H1 (cell line): Measurements from ENCODE around the gene SRP14. TPM values are rescaled to one million over a fixed set of nuclear protein-coding genes. Genes with fewer than 3 reads are reported as not detected.
A peak's percentile ranks its signal among the peaks of the same experiment; 100 is the strongest.

ENCODE experiments used
- CTCF ChIA-PET: fragments of 300-600 bp; sonication (Branson Sonifier 250); formaldehyde crosslinking; loops from one replicate; lab custom pipeline; 2021; ENCODE audit not compliant: partially characterized antibody; lab: Charles Lee
- POLR2A ChIA-PET: fragments of 300-600 bp; sonication (Branson Sonifier 250); formaldehyde crosslinking; loops from one replicate; lab custom pipeline; 2021; ENCODE audit warnings: inconsistent platforms; ENCODE audit not compliant: partially characterized antibody; lab: Charles Lee
- DNase-seq, 2 experiments: peaks; one replicate each; pipeline versions ENCODE4 v3.0.0 to v3.0.0-alpha.2; 2010 to 2022; ENCODE audit warnings: low spot score in 2 of 2, low read depth in 1 of 2, mixed read lengths in 1 of 2
- FAIRE-seq: peaks from 2 replicates; lab custom pipeline; 2011; peaks lifted over from hg19 to GRCh38; lab: Jason Lieb, UNC
- H2AFZ ChIP-seq: 2 replicates; pipeline ENCODE4 v1.8.1; 2012; ENCODE audit warnings: low read length, inconsistent platforms
- H2AK5ac ChIP-seq: 2 replicates; pipeline ENCODE4 v1.6.1; 2013; ENCODE audit warnings: low read depth, low read length
- H2BK120ac ChIP-seq: replicated peaks from 2 replicates; pipeline ENCODE3; 2013; ENCODE audit warnings: low read depth, low read length, inconsistent platforms
- H2BK12ac ChIP-seq: 2 replicates; pipeline ENCODE4 v1.6.1; 2013; ENCODE audit warnings: low read depth, low read length
- H2BK15ac ChIP-seq: 2 replicates; pipeline ENCODE4 v1.6.1; 2013; ENCODE audit warnings: low read length
- H2BK20ac ChIP-seq: 2 replicates; pipeline ENCODE4 v1.6.1; 2013; ENCODE audit warnings: low read length
- H2BK5ac ChIP-seq: 2 replicates; pipeline ENCODE4 v1.6.1; 2013; ENCODE audit warnings: low read depth, low read length
- H3K14ac ChIP-seq: 2 replicates; pipeline ENCODE4 v1.6.1; 2013; ENCODE audit warnings: inconsistent platforms; ENCODE audit not compliant: insufficient read length
- H3K18ac ChIP-seq: 2 replicates; pipeline ENCODE4 v1.6.1; 2013; ENCODE audit warnings: low read length; ENCODE audit errors: extremely low read depth
- H3K23ac ChIP-seq: 2 replicates; pipeline ENCODE4 v1.6.1; 2013; ENCODE audit warnings: inconsistent platforms; ENCODE audit not compliant: insufficient read length
- H3K23me2 ChIP-seq: 2 replicates; pipeline ENCODE4 v1.6.1; 2013; ENCODE audit warnings: low read depth, low read length
- H3K27ac ChIP-seq: 2 replicates; pipeline ENCODE4 v1.6.1; 2011; ENCODE audit warnings: low read depth, low read length, inconsistent platforms
- H3K27me3 ChIP-seq, 4 experiments: replicated peaks in 1 of 4; 1 replicate in 1 of 4; 2 replicates in 3 of 4; pipeline versions ENCODE4 v1.6.1 to v1.8.1; 2011 to 2013; ENCODE audit warnings: low read length in 3 of 4, mild to moderate bottlenecking in 3 of 4, inconsistent platforms in 2 of 4, mixed read lengths in 2 of 4, moderate library complexity in 1 of 4; ENCODE audit not compliant: control insufficient read depth in 3 of 4, insufficient read depth in 3 of 4; ENCODE audit errors: extremely low read depth in 1 of 4
- H3K36me3 ChIP-seq, 4 experiments: 2 replicates each; pipeline versions ENCODE4 v1.6.1 to v1.8.1; 2011 to 2013; ENCODE audit warnings: mild to moderate bottlenecking in 4 of 4, low read length in 3 of 4, moderate library complexity in 2 of 4, control low read depth in 1 of 4, inconsistent platforms in 1 of 4; ENCODE audit not compliant: insufficient read depth in 4 of 4, control insufficient read depth in 2 of 4
- H3K4ac ChIP-seq: replicated peaks from 2 replicates; pipeline ENCODE3; 2013; ENCODE audit warnings: low read length, low read depth, mixed read lengths, inconsistent platforms; ENCODE audit not compliant: insufficient read length
- H3K4me1 ChIP-seq, 4 experiments: replicated peaks in 1 of 4; 1 replicate in 1 of 4; 2 replicates in 3 of 4; pipeline versions ENCODE4 v1.6.1 to v1.8.1; 2011 to 2013; ENCODE audit warnings: low read length in 3 of 4, inconsistent platforms in 2 of 4, mixed read lengths in 1 of 4; ENCODE audit not compliant: insufficient read depth in 4 of 4, control insufficient read depth in 3 of 4
- H3K4me2 ChIP-seq, 2 experiments: 2 replicates each; pipeline versions ENCODE4 v1.6.1 to v1.8.1; 2011 to 2013; ENCODE audit warnings: low read depth in 2 of 2, low read length in 2 of 2, control low read depth in 1 of 2, inconsistent platforms in 1 of 2, mild to moderate bottlenecking in 1 of 2; ENCODE audit not compliant: insufficient read depth in 1 of 2
- H3K4me3 ChIP-seq, 4 experiments: fragments of 200-600, 300-600 bp in 1 of 4; sonication (generic), shearing (Covaris generic), sonication (Bioruptor Twin) in 1 of 4; 2 replicates each; pipeline versions ENCODE4 v1.5.1 to v1.8.1; 2011 to 2016; ENCODE audit warnings: low read length in 4 of 4, low read depth in 3 of 4, control low read depth in 2 of 4, inconsistent platforms in 2 of 4, mild to moderate bottlenecking in 2 of 4, mixed read lengths in 1 of 4, moderate library complexity in 1 of 4; ENCODE audit not compliant: insufficient read depth in 2 of 4; ENCODE audit errors: extremely low read depth in 1 of 4
- H3K56ac ChIP-seq: replicated peaks from 2 replicates; pipeline ENCODE3; 2013; ENCODE audit warnings: low read depth, mild to moderate bottlenecking, mixed read lengths, low read length, inconsistent platforms; ENCODE audit not compliant: insufficient read length
- H3K79me1 ChIP-seq: 2 replicates; pipeline ENCODE4 v1.6.1; 2013; ENCODE audit warnings: low read depth, low read length, control low read depth
- H3K79me2 ChIP-seq, 2 experiments: 2 replicates each; pipeline versions ENCODE4 v1.6.1 to v1.8.1; 2012 to 2013; ENCODE audit warnings: low read length in 2 of 2, mild to moderate bottlenecking in 2 of 2, inconsistent platforms in 1 of 2; ENCODE audit not compliant: insufficient read depth in 2 of 2, control insufficient read depth in 1 of 2
- H3K9ac ChIP-seq, 4 experiments: replicated peaks in 1 of 4; 1 replicate in 1 of 4; 2 replicates in 3 of 4; pipeline versions ENCODE4 v1.6.1 to v1.8.1; 2011 to 2013; ENCODE audit warnings: low read depth in 3 of 4, low read length in 3 of 4, control low read depth in 2 of 4, mild to moderate bottlenecking in 2 of 4, moderate library complexity in 2 of 4, inconsistent platforms in 1 of 4; ENCODE audit errors: extremely low read depth in 1 of 4
- H3K9me3 ChIP-seq, 2 experiments: 2 replicates each; pipeline versions ENCODE4 v1.6.1 to v1.8.1; 2012 to 2013; ENCODE audit warnings: mild to moderate bottlenecking in 2 of 2, moderate library complexity in 2 of 2, control low read depth in 1 of 2, inconsistent platforms in 1 of 2, low read depth in 1 of 2, low read length in 1 of 2, mixed read lengths in 1 of 2; ENCODE audit not compliant: insufficient read depth in 2 of 2
- H4K20me1 ChIP-seq, 2 experiments: replicated peaks in 1 of 2; 2 replicates each; pipeline versions ENCODE3 to v1.8.1; 2011 to 2013; ENCODE audit warnings: inconsistent platforms in 2 of 2, low read length in 2 of 2, mild to moderate bottlenecking in 1 of 2; ENCODE audit not compliant: insufficient read depth in 2 of 2, control insufficient read depth in 1 of 2
- H4K5ac ChIP-seq: 2 replicates; pipeline ENCODE4 v1.6.1; 2013; ENCODE audit warnings: low read length, low read depth, mixed read lengths, inconsistent platforms; ENCODE audit not compliant: insufficient read length
- H4K8ac ChIP-seq: 2 replicates; pipeline ENCODE4 v1.8.0; 2013; ENCODE audit warnings: mild to moderate bottlenecking, moderate library complexity, low read length, inconsistent platforms; ENCODE audit not compliant: insufficient read depth; ENCODE audit errors: extremely low read depth
- H4K91ac ChIP-seq: replicated peaks from 2 replicates; pipeline ENCODE3; 2013; ENCODE audit warnings: low read length, mixed read lengths, inconsistent platforms; ENCODE audit not compliant: insufficient read length
- CREB1 ChIP-seq: IDR thresholded peaks from 2 replicates; pipeline ENCODE4 v1.6.1; 2012; ENCODE audit warnings: inconsistent platforms
- CTCF ChIP-seq, 3 experiments: IDR thresholded peaks; 1 replicate in 2 of 3; 2 replicates in 1 of 3; pipeline versions ENCODE4 v1.5.1 to v1.6.1; 2011; ENCODE audit warnings: low read length in 3 of 3, mild to moderate bottlenecking in 3 of 3, inconsistent platforms in 2 of 3, low read depth in 1 of 3, moderate library complexity in 1 of 3; ENCODE audit not compliant: insufficient read depth in 1 of 3; ENCODE audit errors: control extremely low read depth in 1 of 3
- KDM1A ChIP-seq: fragments of 200-600, 300-600 bp; sonication (generic); IDR thresholded peaks from 2 replicates; pipeline ENCODE4 v1.7.1; 2016; ENCODE audit warnings: mild to moderate bottlenecking, low read length, borderline replicate concordance
- RAD21 ChIP-seq, 2 experiments: IDR thresholded peaks in 1 of 2; conservative IDR thresholded peaks in 1 of 2; 2 replicates each; pipeline ENCODE4 v1.6.1; 2011; ENCODE audit warnings: low read depth in 2 of 2, low read length in 2 of 2, improper control_type of control experiment in 1 of 2, inconsistent platforms in 1 of 2, mild to moderate bottlenecking in 1 of 2, moderate library complexity in 1 of 2
- RXRA ChIP-seq: IDR thresholded peaks from 2 replicates; pipeline ENCODE4 v1.6.1; 2011; ENCODE audit warnings: low read depth, mild to moderate bottlenecking, low read length, moderate library complexity; ENCODE audit not compliant: insufficient read depth
- SRF ChIP-seq: IDR thresholded peaks from 2 replicates; pipeline ENCODE4 v1.6.1; 2011; ENCODE audit warnings: mild to moderate bottlenecking, low read depth, low read length, moderate library complexity
- SUZ12 ChIP-seq: fragments of 200-600 bp; sonication (generic); IDR thresholded peaks from 2 replicates; pipeline ENCODE4 v1.6.1; 2012; ENCODE audit warnings: mild to moderate bottlenecking, inconsistent platforms, low read length, moderate library complexity, mixed read lengths
- WGBS, 2 experiments: shearing (Covaris generic) in 1 of 2; methylation state at CpG; one replicate each; pipeline versions ENCODE4 v1.1.6 to v1.1.7; 2013 to 2015; ENCODE audit warnings: low lambda C conversion rate in 2 of 2, mixed read lengths in 2 of 2, inconsistent platforms in 1 of 2, low coverage in 1 of 2, missing lambda C conversion rate in 1 of 2; ENCODE audit not compliant: insufficient replicate concordance in 2 of 2, insufficient coverage in 1 of 2, insufficient read length in 1 of 2; ENCODE audit errors: extremely low coverage in 1 of 2, missing lambda C conversion rate in 1 of 2; 5-methylcytosine and 5-hydroxymethylcytosine counted together
- polyA plus RNA-seq, 7 experiments: library from polyadenylated mRNA; depleted of rRNA in 3 of 7; stranded (reverse) in 5 of 7; unstranded in 2 of 7; fragments of >200 nt in 5 of 7; fragments of 200-250 nt in 2 of 7; gene quantifications; 1 replicate in 5 of 7; 2 replicates in 1 of 7; 4 replicates in 1 of 7; pipeline versions ENCODE4 v1.2.1 to v1.2.3, GENCODE V29; 2011 to 2013; ENCODE audit warnings: missing spikeins in 2 of 7, mixed read lengths in 2 of 7
- total RNA-seq: library from RNA; stranded (reverse); fragmentation: NEBNext Ultra II Directional; extraction: Animal tissue kit (Norgen Biotek cat#: 25700); gene quantifications from 2 replicates; pipeline ENCODE4 v1.2.1, GENCODE V29; 2021

Gene SRP14
- total and polyA plus RNA-seq, 2 of the 8 experiments (the other 6 are each of a cell fraction or from before 2014, with no cell fraction given), result 186 to 223 TPM

GRCh38 chr15:40050788-40051470 lies 11.9 kb upstream of the SRP14 start:
- FAIRE-seq (peak; percentile 36), DNase-seq (peak in 1 of 2 experiments; percentile 64)
- Histone ChIP-seq H2AK5ac (peak overlapping the region; percentile 34; the same call in 1 of the 2 replicates), H3K18ac (no peak overlapping the region), H3K36me3 (no peaks in the 10 kb centered on the region), H3K4me1 (peaks cover 5 to 19% (median 10%) of the 10 kb centered on the region in 4 experiments), H2AFZ (no peak overlapping the region), H4K8ac (no peak overlapping the region), H3K56ac (peak overlapping the region; percentile 77)
- TF ChIP-seq SUZ12 (no peak), RXRA (0 out of 2 replicates have a peak, but pooled peaks have one; percentile 19), KDM1A (peak; percentile 42; the same call in 1 of the 2 replicates), CTCF (IDR thresholded peaks at IDR 0.05; ENCODE audit: control extremely low read depth in 1 of 3, insufficient read depth in 1 of 3, low read depth in 1 of 3, low read length in 3 of 3) (0 out of 4 replicates have a peak, but pooled peaks of 1 of the 3 experiments have one; percentile 6), RAD21 (IDR thresholded peaks at IDR 0.05 in 1 of 2, conservative IDR thresholded peaks at IDR 0.05 in 1 of 2; ENCODE audit: low read depth in 2 of 2, low read length in 2 of 2) (peak in 1 of 2 experiments; percentile 23; a peak in 2 of 4 replicates), SRF (no peak), CREB1 (no peak)
- TF ChIP-seq, all 59 proteins: peak for 4
- Histone ChIP-seq H2BK20ac (no peak overlapping the region), H3K4me2 (peak overlapping the region in 1 of 2 experiments; percentile 7; a peak in 2 of 4 replicates), H2BK5ac (0 out of 2 replicates have a peak overlapping the region, but pooled peaks have one; percentile 61), H3K4me3 (no peak overlapping the region), H2BK12ac (0 out of 2 replicates have a peak overlapping the region, but pooled peaks have one; percentile 72), H3K79me2 (no peaks in the 10 kb centered on the region), H3K9me3 (no peaks in the 10 kb centered on the region), H3K4ac (peak overlapping the region; percentile 12), H3K79me1 (no peaks in the 10 kb centered on the region), H4K91ac (peak overlapping the region; percentile 14), H3K27me3 (no peaks in the 10 kb centered on the region), H2BK15ac (peak overlapping the region; percentile 46; the same call in 1 of the 2 replicates), H4K5ac (no peak overlapping the region), H3K27ac (no peak overlapping the region), H3K23me2 (peaks cover 6% of the 10 kb centered on the region; the same call in 1 of the 2 replicates), H3K23ac (no peak overlapping the region), H2BK120ac (no peak overlapping the region), H3K14ac (no peak overlapping the region), H4K20me1 (peaks cover 0 to 4% of the 10 kb centered on the region in 2 experiments), H3K9ac (no peak overlapping the region)
- POLR2A ChIA-PET, result interaction anchor here (1.1 to 2.5 kb wide), 3 partner anchors 11 to 15 kb away, joined by 4 to 7 read pairs (median 7); no protein-coding TSS in a partner anchor
- CTCF ChIA-PET, result interaction anchor here (0.7 to 5.7 kb wide), 7 partner anchors 9 to 223 kb away, joined by 3 to 99 read pairs (median 10); partner anchors contain the start of gene BMF
- WGBS, 2 experiments, result 60 to 100% methylated on average over 1 to 9 of the region's 12 CpGs
